Measurements from ENCODE around the gene LIFR.

DNA sequence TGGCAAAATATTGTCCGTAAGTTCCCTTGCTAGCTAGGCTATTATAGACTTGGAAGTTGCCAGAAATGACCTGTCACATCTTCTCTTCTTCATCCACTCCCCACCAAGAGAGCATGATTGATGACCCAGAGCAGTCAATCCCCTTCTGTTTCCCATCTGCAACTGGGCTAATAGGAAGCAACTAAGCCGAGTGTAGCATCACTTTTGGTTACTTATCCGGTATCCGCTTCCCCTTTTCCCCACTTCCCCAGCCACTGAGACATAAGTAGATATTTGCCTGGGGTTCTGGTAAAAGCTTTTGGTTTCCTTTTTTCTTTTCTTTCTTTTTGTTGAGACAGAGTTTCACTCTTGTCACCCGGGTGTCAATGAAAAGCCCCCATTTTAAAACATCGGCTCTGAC lies 29.4 kb upstream of the LIFR start:
- TF ChIP-seq TAF1 (IDR thresholded peaks at IDR 0.05; ENCODE audit: borderline replicate concordance, low read depth, low read length), result no peak
- no peak for TF ChIP-seq RAD21 (IDR thresholded peaks at IDR 0.05; ENCODE audit: low read length)
- TF ChIP-seq, protein P1, sequence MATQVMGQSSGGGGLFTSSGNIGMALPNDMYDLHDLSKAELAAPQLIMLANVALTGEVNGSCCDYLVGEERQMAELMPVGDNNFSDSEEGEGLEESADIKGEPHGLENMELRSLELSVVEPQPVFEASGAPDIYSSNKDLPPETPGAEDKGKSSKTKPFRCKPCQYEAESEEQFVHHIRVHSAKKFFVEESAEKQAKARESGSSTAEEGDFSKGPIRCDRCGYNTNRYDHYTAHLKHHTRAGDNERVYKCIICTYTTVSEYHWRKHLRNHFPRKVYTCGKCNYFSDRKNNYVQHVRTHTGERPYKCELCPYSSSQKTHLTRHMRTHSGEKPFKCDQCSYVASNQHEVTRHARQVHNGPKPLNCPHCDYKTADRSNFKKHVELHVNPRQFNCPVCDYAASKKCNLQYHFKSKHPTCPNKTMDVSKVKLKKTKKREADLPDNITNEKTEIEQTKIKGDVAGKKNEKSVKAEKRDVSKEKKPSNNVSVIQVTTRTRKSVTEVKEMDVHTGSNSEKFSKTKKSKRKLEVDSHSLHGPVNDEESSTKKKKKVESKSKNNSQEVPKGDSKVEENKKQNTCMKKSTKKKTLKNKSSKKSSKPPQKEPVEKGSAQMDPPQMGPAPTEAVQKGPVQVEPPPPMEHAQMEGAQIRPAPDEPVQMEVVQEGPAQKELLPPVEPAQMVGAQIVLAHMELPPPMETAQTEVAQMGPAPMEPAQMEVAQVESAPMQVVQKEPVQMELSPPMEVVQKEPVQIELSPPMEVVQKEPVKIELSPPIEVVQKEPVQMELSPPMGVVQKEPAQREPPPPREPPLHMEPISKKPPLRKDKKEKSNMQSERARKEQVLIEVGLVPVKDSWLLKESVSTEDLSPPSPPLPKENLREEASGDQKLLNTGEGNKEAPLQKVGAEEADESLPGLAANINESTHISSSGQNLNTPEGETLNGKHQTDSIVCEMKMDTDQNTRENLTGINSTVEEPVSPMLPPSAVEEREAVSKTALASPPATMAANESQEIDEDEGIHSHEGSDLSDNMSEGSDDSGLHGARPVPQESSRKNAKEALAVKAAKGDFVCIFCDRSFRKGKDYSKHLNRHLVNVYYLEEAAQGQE (IDR thresholded peaks at IDR 0.05; ENCODE audit: low read depth, low read length), result no peak
- TF ChIP-seq, protein P2, sequence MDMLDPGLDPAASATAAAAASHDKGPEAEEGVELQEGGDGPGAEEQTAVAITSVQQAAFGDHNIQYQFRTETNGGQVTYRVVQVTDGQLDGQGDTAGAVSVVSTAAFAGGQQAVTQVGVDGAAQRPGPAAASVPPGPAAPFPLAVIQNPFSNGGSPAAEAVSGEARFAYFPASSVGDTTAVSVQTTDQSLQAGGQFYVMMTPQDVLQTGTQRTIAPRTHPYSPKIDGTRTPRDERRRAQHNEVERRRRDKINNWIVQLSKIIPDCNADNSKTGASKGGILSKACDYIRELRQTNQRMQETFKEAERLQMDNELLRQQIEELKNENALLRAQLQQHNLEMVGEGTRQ (IDR thresholded peaks at IDR 0.05; ENCODE audit: borderline replicate concordance, low read depth, low read length), result no peak

Data from SK-N-SH (cell line).